Mesendoderm (in vitro differentiated cells): ENCODE measurements around the gene POLD4.

ENCODE experiments used
- DNase-seq: peaks from one replicate; pipeline ENCODE4 v3.0.0; 2013
- H2AK5ac ChIP-seq: 2 replicates; pipeline ENCODE4 v1.6.1; 2013; ENCODE audit warnings: low read length, inconsistent platforms
- H2BK120ac ChIP-seq: 2 replicates; pipeline ENCODE4 v1.6.1; 2013; ENCODE audit warnings: low read depth, mild to moderate bottlenecking, low read length, moderate library complexity, mixed read lengths
- H2BK15ac ChIP-seq: replicated peaks from 2 replicates; pipeline ENCODE4 v1.6.1; 2013; ENCODE audit warnings: low read depth, mild to moderate bottlenecking, moderate library complexity
- H2BK5ac ChIP-seq: 2 replicates; pipeline ENCODE4 v1.6.1; 2013; ENCODE audit warnings: low read length, inconsistent platforms
- H3K18ac ChIP-seq: 2 replicates; pipeline ENCODE4 v1.6.1; 2013; ENCODE audit warnings: mild to moderate bottlenecking, low read length, mixed read lengths
- H3K23ac ChIP-seq: one replicate; pipeline ENCODE4 v1.6.1; 2013; ENCODE audit warnings: low read length
- H3K27ac ChIP-seq: 2 replicates; pipeline ENCODE4 v1.5.1; 2013; ENCODE audit warnings: low read depth, mild to moderate bottlenecking, inconsistent platforms, low read length, moderate library complexity
- H3K27me3 ChIP-seq: 2 replicates; pipeline ENCODE4 v1.6.1; 2013; ENCODE audit warnings: low read length, control low read depth, mild to moderate bottlenecking, inconsistent platforms; ENCODE audit not compliant: insufficient read depth, poor library complexity
- H3K36me3 ChIP-seq: 2 replicates; pipeline ENCODE4 v1.6.1; 2013; ENCODE audit warnings: low read length, inconsistent platforms; ENCODE audit not compliant: control insufficient read depth, insufficient read depth
- H3K4ac ChIP-seq: one replicate; pipeline ENCODE4 v1.6.1; 2013; ENCODE audit warnings: low read depth, mild to moderate bottlenecking, low read length, moderate library complexity
- H3K4me1 ChIP-seq: 2 replicates; pipeline ENCODE4 v1.6.1; 2013; ENCODE audit warnings: low read depth, low read length, inconsistent platforms; ENCODE audit not compliant: control insufficient read depth
- H3K4me2 ChIP-seq: 2 replicates; pipeline ENCODE4 v1.6.1; 2013; ENCODE audit warnings: low read length
- H3K4me3 ChIP-seq: 2 replicates; pipeline ENCODE4 v1.5.1; 2013; ENCODE audit warnings: mild to moderate bottlenecking, low read length
- H3K56ac ChIP-seq: one replicate; pipeline ENCODE4 v1.6.1; 2013; ENCODE audit warnings: low read length
- H3K79me1 ChIP-seq: 2 replicates; pipeline ENCODE4 v1.6.1; 2013; ENCODE audit warnings: low read length, inconsistent platforms
- H3K79me2 ChIP-seq: 2 replicates; pipeline ENCODE4 v1.6.1; 2013; ENCODE audit warnings: mild to moderate bottlenecking, low read length; ENCODE audit not compliant: control insufficient read depth, insufficient read depth
- H3K9ac ChIP-seq: 2 replicates; pipeline ENCODE4 v1.6.1; 2013; ENCODE audit warnings: low read length, inconsistent platforms
- H4K5ac ChIP-seq: one replicate; pipeline ENCODE4 v1.6.1; 2013; ENCODE audit warnings: low read length
- H4K8ac ChIP-seq: one replicate; pipeline ENCODE4 v1.6.1; 2013; ENCODE audit warnings: low read depth, mild to moderate bottlenecking, control low read depth, low read length, moderate library complexity
- WGBS: extraction: QIAGEN DNeasy Blood & Tissue Kit; methylation state at CpG from one replicate; pipeline ENCODE4 v1.1.7; 2013; ENCODE audit warnings: low lambda C conversion rate, missing lambda C conversion rate; ENCODE audit not compliant: insufficient coverage; ENCODE audit errors: extremely low coverage; 5-methylcytosine and 5-hydroxymethylcytosine counted together

Gene POLD4

GRCh38 chr11:67391304-67392182 is 38.2 kb upstream of the POLD4 start, which contains the start of gene RAD9A:
TSS of gene RAD9A (plus strand) at chr11:67391986. CDS start at chr11:67392045, 59 bp downstream.
- Histone ChIP-seq H2BK5ac (no peak within 1 kb of the TSS), H3K4me1 (peaks cover 12% of the 10 kb centered on the region), H3K79me1 (peaks cover 8% of the 10 kb centered on the region), H3K56ac (peak within 1 kb of the TSS; percentile 98), H3K23ac (peak within 1 kb of the TSS; percentile 80), H3K36me3 (no peaks in the 10 kb centered on the region), H3K4ac (peak within 1 kb of the TSS; percentile 44), H3K4me2 (peak within 1 kb of the TSS; percentile 75), H4K8ac (no peak within 1 kb of the TSS), H2BK15ac (no peak within 1 kb of the TSS), H3K27ac (peak within 1 kb of the TSS; percentile 69), H3K4me3 (peak within 1 kb of the TSS; percentile 79), H3K9ac (peak within 1 kb of the TSS; percentile 84), H2BK120ac (no peak within 1 kb of the TSS), H2AK5ac (no peak within 1 kb of the TSS), H3K18ac (peak within 1 kb of the TSS; percentile 42), H4K5ac (no peak within 1 kb of the TSS), H3K79me2 (peaks cover 5% of the 10 kb centered on the region), H3K27me3 (no peaks in the 10 kb centered on the region)
- no CpG with 5 or more reads among the region's 75 CpGs for WGBS
- peak; percentile 97 for DNase-seq

GRCh38 chr11:67390947-67391303 is 37.6 kb upstream of the POLD4 start:
- no peak overlapping the region for H3K4ac ChIP-seq
- H3K4me1 ChIP-seq = peaks cover 9% of the 10 kb centered on the region
- peak overlapping the region; percentile 79 for H3K4me3 ChIP-seq
- no peak overlapping the region for H2AK5ac ChIP-seq
- peak overlapping the region; percentile 97 for H3K56ac ChIP-seq
- no peak overlapping the region for H2BK15ac ChIP-seq
- H3K27me3 ChIP-seq = no peaks in the 10 kb centered on the region
- no peaks in the 10 kb centered on the region for H3K36me3 ChIP-seq
- H3K27ac ChIP-seq = peak overlapping the region; percentile 69
- H3K79me2 ChIP-seq = peaks cover 5% of the 10 kb centered on the region
- H4K5ac ChIP-seq = no peak overlapping the region
- H3K9ac ChIP-seq = peak overlapping the region; percentile 84
- no peak overlapping the region for H2BK120ac ChIP-seq
- H4K8ac ChIP-seq = no peak overlapping the region
- H3K18ac ChIP-seq = no peak overlapping the region
- H2BK5ac ChIP-seq = no peak overlapping the region
- DNase-seq = no peak
- H3K23ac ChIP-seq = no peak overlapping the region
- peaks cover 8% of the 10 kb centered on the region for H3K79me1 ChIP-seq
- WGBS = no CpG with 5 or more reads among the region's 15 CpGs
- peak overlapping the region; percentile 75 for H3K4me2 ChIP-seq

GRCh38 chr11:67389477-67389876 is 36.1 kb upstream of the POLD4 start:
- no CpG with 5 or more reads among the region's 6 CpGs for WGBS
- H2BK5ac ChIP-seq = no peak overlapping the region
- DNase-seq = peak; percentile 67

GRCh38 chr11:67387518-67387917 is 34.2 kb upstream of the POLD4 start:
- peaks cover 3% of the 10 kb centered on the region for H3K79me2 ChIP-seq
- no peak for DNase-seq
- no peaks in the 10 kb centered on the region for H3K36me3 ChIP-seq
- no peaks in the 10 kb centered on the region for H3K27me3 ChIP-seq
- peak overlapping the region; percentile 81 for H3K27ac ChIP-seq
- H2BK5ac ChIP-seq = peak overlapping the region; percentile 7
- peaks cover 9% of the 10 kb centered on the region for H3K4me1 ChIP-seq
- no peak overlapping the region for H3K4ac ChIP-seq
- H4K5ac ChIP-seq = no peak overlapping the region
- no peak overlapping the region for H2BK120ac ChIP-seq
- no peak overlapping the region for H3K4me3 ChIP-seq
- peak overlapping the region; percentile 58 for H3K56ac ChIP-seq
- no peak overlapping the region for H2AK5ac ChIP-seq
- H3K23ac ChIP-seq = no peak overlapping the region
- peak overlapping the region; percentile 42 for H3K9ac ChIP-seq
- H3K4me2 ChIP-seq = no peak overlapping the region
- no peak overlapping the region for H3K18ac ChIP-seq
- no peak overlapping the region for H4K8ac ChIP-seq
- no CpG with 5 or more reads among the region's 6 CpGs for WGBS
- H2BK15ac ChIP-seq = no peak overlapping the region
- peaks cover 5% of the 10 kb centered on the region for H3K79me1 ChIP-seq

More at GRCh38 chr11:67389477-67389876, 36.1 kb upstream of the POLD4 start:
- no peaks in the 10 kb centered on the region for H3K27me3 ChIP-seq
- no peak overlapping the region for H3K27ac ChIP-seq
- H3K36me3 ChIP-seq = no peaks in the 10 kb centered on the region
- H3K9ac ChIP-seq = no peak overlapping the region
- H2AK5ac ChIP-seq = no peak overlapping the region
- no peak overlapping the region for H2BK120ac ChIP-seq
- no peak overlapping the region for H3K23ac ChIP-seq
- no peak overlapping the region for H3K4ac ChIP-seq
- peaks cover 5% of the 10 kb centered on the region for H3K79me2 ChIP-seq
- no peak overlapping the region for H2BK15ac ChIP-seq
- H3K56ac ChIP-seq = no peak overlapping the region
- no peak overlapping the region for H3K4me3 ChIP-seq
- no peak overlapping the region for H3K18ac ChIP-seq
- no peak overlapping the region for H4K8ac ChIP-seq
- H3K4me1 ChIP-seq = peaks cover 9% of the 10 kb centered on the region
- peaks cover 8% of the 10 kb centered on the region for H3K79me1 ChIP-seq
- no peak overlapping the region for H4K5ac ChIP-seq
- no peak overlapping the region for H3K4me2 ChIP-seq

- Histone ChIP-seq H3K9ac (peak overlapping the region; percentile 42), H3K27me3 (no peaks in the 10 kb centered on the region), H4K8ac (no peak overlapping the region), H3K4me3 (no peak overlapping the region), H2BK120ac (peak overlapping the region; percentile 33), H2BK15ac (no peak overlapping the region), H4K5ac (no peak overlapping the region), H3K4me1 (peaks cover 9% of the 10 kb centered on the region), H3K27ac (peak overlapping the region; percentile 81), H3K36me3 (no peaks in the 10 kb centered on the region), H3K4me2 (no peak overlapping the region), H3K56ac (peak overlapping the region; percentile 67), H3K79me1 (peaks cover 4% of the 10 kb centered on the region), H3K79me2 (peaks cover 2% of the 10 kb centered on the region), H2AK5ac (no peak overlapping the region), H2BK5ac (peak overlapping the region; percentile 7), H3K18ac (peak overlapping the region; percentile 65), H3K4ac (peak overlapping the region; percentile 10), H3K23ac (no peak overlapping the region)
- DNase-seq = peak; percentile 72
- WGBS = no CpG with 5 or more reads among the region's 9 CpGs
Measured at GRCh38 chr11:67387069-67387468, 33.7 kb upstream of the POLD4 start.
